Smooth muscle cell (in vitro differentiated cells): ENCODE data around the gene CA10. TPM values are rescaled to one million over a fixed set of nuclear protein-coding genes. Genes with fewer than 3 reads are reported as not detected.

Experiments used
- DNase-seq: peaks from one replicate; lab custom pipeline; 2025; ENCODE audit not compliant: unreplicated experiment; lab: John Stamatoyannopoulos, UW
- H2AFZ ChIP-seq: fragments of 200-600 bp; sonication (generic); 2 replicates; pipeline ENCODE4 v1.6.0; 2016; ENCODE audit warnings: antibody characterized with exemption, low read depth, mild to moderate bottlenecking
- H3F3A ChIP-seq: fragments of 200-600 bp; sonication (generic); 2 replicates; pipeline ENCODE4 v1.6.0; 2017; ENCODE audit warnings: antibody characterized with exemption, low read depth
- H3K27ac ChIP-seq: fragments of 200-600 bp; sonication (generic); 2 replicates; pipeline ENCODE4 v1.5.1; 2016; ENCODE audit warnings: low read depth, mild to moderate bottlenecking
- H3K27me3 ChIP-seq: fragments of 200-600 bp; sonication (generic); 2 replicates; pipeline ENCODE4 v1.6.1; 2016; ENCODE audit warnings: low read depth, mild to moderate bottlenecking
- H3K36me3 ChIP-seq: fragments of 200-600 bp; sonication (generic); 2 replicates; pipeline ENCODE4 v1.5.1; 2016; ENCODE audit warnings: low read depth
- H3K4me1 ChIP-seq: fragments of 200-600 bp; sonication (generic); 2 replicates; pipeline ENCODE4 v1.5.1; 2016; ENCODE audit warnings: low read depth
- H3K4me2 ChIP-seq: fragments of 200-600 bp; sonication (generic); 2 replicates; pipeline ENCODE4 v1.6.0; 2016; ENCODE audit warnings: mild to moderate bottlenecking
- H3K4me3 ChIP-seq: fragments of 200-600 bp; sonication (generic); 2 replicates; pipeline ENCODE4 v1.5.1; 2016; ENCODE audit warnings: mild to moderate bottlenecking
- H3K79me2 ChIP-seq: fragments of 200-600 bp; sonication (generic); 2 replicates; pipeline ENCODE4 v1.6.0; 2016; ENCODE audit warnings: low read depth, mild to moderate bottlenecking
- H3K9ac ChIP-seq: fragments of 200-600 bp; sonication (generic); 2 replicates; pipeline ENCODE4 v1.6.0; 2016; ENCODE audit warnings: low read depth
- H3K9me3 ChIP-seq: fragments of 200-600 bp; sonication (generic); replicated peaks from 2 replicates; pipeline ENCODE4 v1.5.1; 2016; ENCODE audit warnings: low read depth
- H4K20me1 ChIP-seq: fragments of 200-600 bp; sonication (generic); 2 replicates; pipeline ENCODE4 v1.6.0; 2016; ENCODE audit warnings: low read depth
- WGBS: methylation state at CpG from one replicate; pipeline ENCODE4 v1.1.7; 2016; ENCODE audit warnings: low lambda C conversion rate; 5-methylcytosine and 5-hydroxymethylcytosine counted together
- polyA plus RNA-seq: library from polyadenylated mRNA; unstranded; fragments of >200 nt; fragmentation: Nextera tagmentation; extraction: Ambion mirVana; gene quantifications from 2 replicates; pipeline ENCODE4 v1.2.1, GENCODE V29; 2016
- total RNA-seq: library from RNA; depleted of rRNA; stranded (reverse); fragments of >200 nt; gene quantifications from 2 replicates; pipeline ENCODE4 v1.2.3, GENCODE V29; 2014
- TF ChIP-seq, protein P1 (sequence below): fragments of 200-600 bp; sonication (generic); IDR thresholded peaks from 2 replicates; pipeline ENCODE4 v1.5.1; 2017; ENCODE audit warnings: borderline replicate concordance, mild to moderate bottlenecking, antibody characterized with exemption; ENCODE audit not compliant: insufficient read depth, poor library complexity, severe bottlenecking

Gene CA10
- total and polyA plus RNA-seq, 2 experiments from 2014 or later = 0.54 TPM; not detected in 1

DNA sequence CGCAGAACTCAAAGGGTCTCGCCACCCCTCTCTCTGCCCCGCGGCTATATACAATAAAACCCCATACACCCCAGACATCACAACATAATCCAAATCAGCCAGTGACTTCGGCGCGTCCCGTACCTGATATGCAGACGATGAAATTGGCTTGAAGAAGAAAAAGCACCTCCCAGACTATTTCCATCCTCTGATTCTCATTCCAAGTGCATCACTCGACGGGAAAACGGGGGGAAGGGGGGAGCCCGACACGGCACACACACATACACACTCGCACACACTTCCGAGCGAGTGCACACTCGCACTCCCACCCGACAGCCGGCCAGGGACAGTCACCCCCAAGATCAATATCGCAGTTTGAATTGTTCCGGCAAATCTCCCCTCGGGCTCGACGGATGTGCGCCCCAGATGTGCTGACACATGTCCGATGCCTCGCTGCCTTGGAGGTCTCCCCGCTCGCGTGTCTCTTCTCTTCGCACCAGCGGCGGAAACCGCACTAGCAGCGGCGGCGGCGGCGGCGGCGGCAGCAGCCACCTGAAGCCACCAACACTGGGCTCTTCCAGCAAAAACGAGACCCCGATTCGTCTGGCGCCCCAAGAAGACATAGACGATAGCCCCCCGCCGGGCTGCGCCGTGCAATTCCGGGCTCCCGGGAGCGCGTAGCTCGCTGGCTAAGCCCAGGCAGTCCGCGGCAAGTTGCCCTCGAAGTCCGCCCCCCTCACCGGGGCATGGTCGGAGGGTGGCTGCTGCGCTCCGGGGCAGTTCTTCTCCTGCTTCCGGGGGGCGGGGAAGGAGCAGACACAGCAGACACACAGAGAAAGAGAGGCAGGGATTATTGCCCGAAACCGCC is 688 bp downstream of the CA10 start:
- Histone ChIP-seq H3K79me2 (no peaks in the 10 kb centered on the region), H3K4me2 (peak overlapping the region; percentile 79), H3K27me3 (peaks cover 81% of the 10 kb centered on the region), H2AFZ (no peak overlapping the region), H3K9ac (no peak overlapping the region), H3K27ac (no peak overlapping the region), H3K4me1 (no peaks in the 10 kb centered on the region), H3K36me3 (no peaks in the 10 kb centered on the region), H3K4me3 (peak overlapping the region; percentile 37), H3K9me3 (no peaks in the 10 kb centered on the region), H3F3A (peaks cover 6% of the 10 kb centered on the region), H4K20me1 (no peaks in the 10 kb centered on the region)
- TF ChIP-seq, protein P1, sequence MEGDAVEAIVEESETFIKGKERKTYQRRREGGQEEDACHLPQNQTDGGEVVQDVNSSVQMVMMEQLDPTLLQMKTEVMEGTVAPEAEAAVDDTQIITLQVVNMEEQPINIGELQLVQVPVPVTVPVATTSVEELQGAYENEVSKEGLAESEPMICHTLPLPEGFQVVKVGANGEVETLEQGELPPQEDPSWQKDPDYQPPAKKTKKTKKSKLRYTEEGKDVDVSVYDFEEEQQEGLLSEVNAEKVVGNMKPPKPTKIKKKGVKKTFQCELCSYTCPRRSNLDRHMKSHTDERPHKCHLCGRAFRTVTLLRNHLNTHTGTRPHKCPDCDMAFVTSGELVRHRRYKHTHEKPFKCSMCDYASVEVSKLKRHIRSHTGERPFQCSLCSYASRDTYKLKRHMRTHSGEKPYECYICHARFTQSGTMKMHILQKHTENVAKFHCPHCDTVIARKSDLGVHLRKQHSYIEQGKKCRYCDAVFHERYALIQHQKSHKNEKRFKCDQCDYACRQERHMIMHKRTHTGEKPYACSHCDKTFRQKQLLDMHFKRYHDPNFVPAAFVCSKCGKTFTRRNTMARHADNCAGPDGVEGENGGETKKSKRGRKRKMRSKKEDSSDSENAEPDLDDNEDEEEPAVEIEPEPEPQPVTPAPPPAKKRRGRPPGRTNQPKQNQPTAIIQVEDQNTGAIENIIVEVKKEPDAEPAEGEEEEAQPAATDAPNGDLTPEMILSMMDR = no peak
- DNase-seq = no peak
- 9% methylated on average over 66 of the region's 68 CpGs for WGBS

DNA sequence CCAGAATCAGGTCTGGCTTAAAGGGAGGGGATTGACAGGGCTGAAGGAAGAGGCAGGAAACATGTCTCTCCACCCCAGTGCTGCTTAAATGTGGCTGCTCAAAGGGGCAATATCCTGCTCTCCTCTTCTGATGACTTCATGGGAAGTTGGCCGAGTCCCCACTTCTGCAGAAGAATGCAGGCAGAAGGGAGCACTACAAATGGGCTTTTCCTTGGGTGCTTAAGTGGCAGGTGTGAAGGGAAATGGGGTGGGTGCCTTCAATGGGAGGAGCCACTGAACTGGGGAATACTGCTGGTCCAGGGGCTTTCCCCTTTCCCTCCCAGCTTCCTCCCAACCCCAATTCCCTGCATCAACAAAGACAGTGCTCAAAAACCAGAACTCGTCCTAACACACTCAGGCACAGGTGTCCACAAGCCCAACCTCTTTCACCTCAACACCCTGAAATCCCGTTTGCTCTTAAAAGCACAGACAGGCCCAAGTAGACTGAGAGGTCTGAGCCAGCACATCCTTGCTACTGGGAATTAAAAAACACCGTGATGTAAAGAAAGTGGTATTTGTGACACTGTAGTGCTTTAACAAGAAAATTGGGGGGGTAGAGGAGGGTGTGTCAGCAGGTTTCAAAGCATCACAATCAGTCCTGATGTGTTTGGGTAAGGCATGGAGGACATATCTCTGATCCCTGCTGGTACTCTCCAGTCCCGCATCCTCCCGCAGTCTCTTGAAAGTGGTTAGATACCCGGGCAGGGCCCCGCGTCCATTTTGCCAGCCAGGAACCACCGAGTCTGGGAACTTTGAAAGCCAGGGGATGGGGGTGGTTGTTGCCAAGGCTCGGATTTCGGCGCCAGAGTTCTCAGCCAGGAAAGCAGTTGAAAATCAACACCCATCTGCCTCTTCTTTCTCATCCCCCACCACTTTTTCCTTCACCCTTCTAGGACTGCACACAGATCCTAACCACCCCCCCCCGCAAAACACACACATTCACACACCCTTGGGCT is 1.6 kb downstream of the CA10 start:
- no peak overlapping the region for H3K27ac ChIP-seq
- H3K36me3 ChIP-seq = no peaks in the 10 kb centered on the region
- no peaks in the 10 kb centered on the region for H3K4me1 ChIP-seq
- no peak overlapping the region for H3K4me3 ChIP-seq
- no peak for DNase-seq
- H2AFZ ChIP-seq = no peak overlapping the region
- H3K4me2 ChIP-seq = no peak overlapping the region
- WGBS = 30% methylated on average over 14 of the region's 14 CpGs
- H4K20me1 ChIP-seq = no peaks in the 10 kb centered on the region
- H3K9me3 ChIP-seq = no peaks in the 10 kb centered on the region
- H3K79me2 ChIP-seq = no peaks in the 10 kb centered on the region
- peaks cover 71% of the 10 kb centered on the region for H3K27me3 ChIP-seq
- peaks cover 6% of the 10 kb centered on the region for H3F3A ChIP-seq
- TF ChIP-seq, protein P1 = no peak
- no peak overlapping the region for H3K9ac ChIP-seq

DNA sequence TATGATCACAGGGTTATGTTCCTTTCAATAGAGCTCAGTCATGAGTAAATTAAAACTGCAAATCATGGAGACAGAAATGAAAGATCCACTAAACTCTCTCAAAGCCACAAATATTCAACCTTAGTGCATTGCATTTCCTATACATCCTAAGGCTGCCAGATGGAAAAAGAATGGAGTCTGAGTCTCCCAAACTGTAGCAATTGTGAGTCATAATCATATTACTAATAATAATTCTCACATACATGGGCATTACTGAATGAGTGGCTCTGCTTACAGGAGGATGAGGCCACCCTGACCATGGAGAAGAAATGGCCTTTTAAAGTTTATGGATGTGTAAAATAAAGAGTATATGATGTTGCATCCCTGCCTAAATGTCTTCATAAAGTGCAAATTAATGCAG is 3.2 kb downstream of the CA10 start:
- no peaks in the 10 kb centered on the region for H3K36me3 ChIP-seq
- H2AFZ ChIP-seq = no peak overlapping the region
- H4K20me1 ChIP-seq = no peaks in the 10 kb centered on the region
- H3K27me3 ChIP-seq = peaks cover 57% of the 10 kb centered on the region
- H3K4me1 ChIP-seq = no peaks in the 10 kb centered on the region
- no peak overlapping the region for H3K27ac ChIP-seq
- no peaks in the 10 kb centered on the region for H3K79me2 ChIP-seq
- TF ChIP-seq, protein P1 = no peak
- H3F3A ChIP-seq = peaks cover 6% of the 10 kb centered on the region
- H3K9me3 ChIP-seq = no peaks in the 10 kb centered on the region
- no peak overlapping the region for H3K4me3 ChIP-seq
- H3K9ac ChIP-seq = no peak overlapping the region
- H3K4me2 ChIP-seq = no peak overlapping the region
- no peak for DNase-seq
